ENCODE results near the gene CLEC4M. TPM values are rescaled to one million over a fixed set of nuclear protein-coding genes. Genes with fewer than 3 reads are reported as not detected.

The CLEC4M gene
- total RNA-seq, 1 donor from 2014 or later, result not detected

GRCh38 chr19:7818806-7819205 lies 55.8 kb downstream of the CLEC4M start:
- Histone ChIP-seq H3K27ac (no peak overlapping the region), H3K4me3 (no peak overlapping the region), H3K36me3 (no peaks in the 10 kb centered on the region), H3K9ac (no peak overlapping the region), H3K4me2 (no peak overlapping the region), H3K79me2 (ENCODE audit: low read depth) (no peaks in the 10 kb centered on the region), H2AFZ (replicated peaks) (no peak overlapping the region), H3K4me1 (no peaks in the 10 kb centered on the region), H4K20me1 (ENCODE audit: low read depth) (no peaks in the 10 kb centered on the region), H3K27me3 (peaks cover 51% of the 10 kb centered on the region), H3K9me3 (ENCODE audit: low read depth) (no peaks in the 10 kb centered on the region), H3F3A (ENCODE audit: low read depth) (peaks cover 3% of the 10 kb centered on the region)
- no peak overlapping the region for H3K27ac Mint-ChIP-seq
- H3K4me3 Mint-ChIP-seq, result no peak overlapping the region
- TF ChIP-seq, protein P1, sequence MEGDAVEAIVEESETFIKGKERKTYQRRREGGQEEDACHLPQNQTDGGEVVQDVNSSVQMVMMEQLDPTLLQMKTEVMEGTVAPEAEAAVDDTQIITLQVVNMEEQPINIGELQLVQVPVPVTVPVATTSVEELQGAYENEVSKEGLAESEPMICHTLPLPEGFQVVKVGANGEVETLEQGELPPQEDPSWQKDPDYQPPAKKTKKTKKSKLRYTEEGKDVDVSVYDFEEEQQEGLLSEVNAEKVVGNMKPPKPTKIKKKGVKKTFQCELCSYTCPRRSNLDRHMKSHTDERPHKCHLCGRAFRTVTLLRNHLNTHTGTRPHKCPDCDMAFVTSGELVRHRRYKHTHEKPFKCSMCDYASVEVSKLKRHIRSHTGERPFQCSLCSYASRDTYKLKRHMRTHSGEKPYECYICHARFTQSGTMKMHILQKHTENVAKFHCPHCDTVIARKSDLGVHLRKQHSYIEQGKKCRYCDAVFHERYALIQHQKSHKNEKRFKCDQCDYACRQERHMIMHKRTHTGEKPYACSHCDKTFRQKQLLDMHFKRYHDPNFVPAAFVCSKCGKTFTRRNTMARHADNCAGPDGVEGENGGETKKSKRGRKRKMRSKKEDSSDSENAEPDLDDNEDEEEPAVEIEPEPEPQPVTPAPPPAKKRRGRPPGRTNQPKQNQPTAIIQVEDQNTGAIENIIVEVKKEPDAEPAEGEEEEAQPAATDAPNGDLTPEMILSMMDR (IDR thresholded peaks at IDR 0.05), result no peak
- no peak for TF ChIP-seq EZH2phosphoT487 (IDR thresholded peaks at IDR 0.05)
- TF ChIP-seq EZH2 (IDR thresholded peaks at IDR 0.05), result no peak
- peaks cover 19% of the 10 kb centered on the region for H3K27me3 Mint-ChIP-seq (ENCODE audit: insufficient read depth, low read depth)
- peaks cover 3% of the 10 kb centered on the region for H3K9me3 Mint-ChIP-seq
- no peak for DNase-seq (ENCODE audit: low spot score)
- peaks cover 2% of the 10 kb centered on the region for H3K4me1 Mint-ChIP-seq
- no peaks in the 10 kb centered on the region for H3K36me3 Mint-ChIP-seq

Other genes starting within 250 kb of the CLEC4M start
- 16.9 and 50.3 TPM in 2 replicates for gene ZNF358, start 247.1 kb upstream of the CLEC4M start, total RNA-seq (ENCODE audit: low replicate concordance)
- gene MCOLN1, start 240.6 kb upstream of the CLEC4M start, total RNA-seq (ENCODE audit: low replicate concordance), result 6.6 and 7.1 TPM in 2 replicates
- 25.5 and 78.9 TPM in 2 replicates for gene PNPLA6, start 227.5 kb upstream of the CLEC4M start, total RNA-seq (ENCODE audit: low replicate concordance)
- gene CAMSAP3, start 167.4 kb upstream of the CLEC4M start, total RNA-seq (ENCODE audit: low replicate concordance), result 2.7 and 15.6 TPM in 2 replicates
- 30.9 and 51.4 TPM in 2 replicates for gene XAB2, start 133.7 kb upstream of the CLEC4M start, total RNA-seq (ENCODE audit: low replicate concordance)
- gene PET100, start 133.4 kb upstream of the CLEC4M start, total RNA-seq (ENCODE audit: low replicate concordance), result 22.0 and 30.3 TPM in 2 replicates
- not detected in 2 replicates for gene PCP2, start 129.5 kb upstream of the CLEC4M start, total RNA-seq (ENCODE audit: low replicate concordance)
- gene STXBP2, start 126.1 kb upstream of the CLEC4M start, total RNA-seq (ENCODE audit: low replicate concordance), result 12.7 and 21.9 TPM in 2 replicates
- not detected in 2 replicates for gene RETN, start 94.2 kb upstream of the CLEC4M start, total RNA-seq (ENCODE audit: low replicate concordance)
- gene MCEMP1, start 86.2 kb upstream of the CLEC4M start, total RNA-seq (ENCODE audit: low replicate concordance), result not detected in 2 replicates
- 24.4 and 53.7 TPM in 2 replicates for gene TRAPPC5, start 82.4 kb upstream of the CLEC4M start, total RNA-seq (ENCODE audit: low replicate concordance)
- not detected in 2 replicates for gene FCER2, start 61.1 kb upstream of the CLEC4M start, total RNA-seq (ENCODE audit: low replicate concordance)
- not detected in 2 replicates for gene CLEC4G, start 31.1 kb upstream of the CLEC4M start, total RNA-seq (ENCODE audit: low replicate concordance)
- not detected in 2 replicates for gene CD209, start 15.7 kb upstream of the CLEC4M start, total RNA-seq (ENCODE audit: low replicate concordance)
- gene EVI5L, start 67.0 kb downstream of the CLEC4M start, total RNA-seq (ENCODE audit: low replicate concordance), result 4.1 and 13.5 TPM in 2 replicates
- 0.07 and 2.8 TPM in 2 replicates for gene PRR36, start 111.1 kb downstream of the CLEC4M start, total RNA-seq (ENCODE audit: low replicate concordance)
- gene LRRC8E, start 125.3 kb downstream of the CLEC4M start, total RNA-seq (ENCODE audit: low replicate concordance), result 0.65 and 1.2 TPM in 2 replicates
- 14.4 and 20.7 TPM in 2 replicates for gene MAP2K7, start 140.6 kb downstream of the CLEC4M start, total RNA-seq (ENCODE audit: low replicate concordance)
- 0.99 and 1.8 TPM in 2 replicates for gene TGFBR3L, start 151.6 kb downstream of the CLEC4M start, total RNA-seq (ENCODE audit: low replicate concordance)
- 5.7 and 20.7 TPM in 2 replicates for gene SNAPC2, start 157.1 kb downstream of the CLEC4M start, total RNA-seq (ENCODE audit: low replicate concordance)
- gene CTXN1, start 162.9 kb downstream of the CLEC4M start, total RNA-seq (ENCODE audit: low replicate concordance), result 3.7 and 34.3 TPM in 2 replicates
- gene TIMM44, start 180.4 kb downstream of the CLEC4M start, total RNA-seq (ENCODE audit: low replicate concordance), result 43.7 and 59.5 TPM in 2 replicates
- 108 TPM in 2 replicates for gene ELAVL1, start 242.4 kb downstream of the CLEC4M start, total RNA-seq (ENCODE audit: low replicate concordance)

All from neural progenitor cell (in vitro differentiated cells).